Brain microvascular endothelial cell (primary cell): ENCODE measurements around the gene MFSD8.

Experiments
- DNase-seq: peaks from one replicate; pipeline ENCODE4 v3.0.0-alpha.2; 2020
- H3K27ac ChIP-seq: fragments of 250-450 bp; sonication (Bioruptor Pico); 2 replicates; pipeline ENCODE4 v1.5.1; 2020; ENCODE audit warnings: mild to moderate bottlenecking, moderate library complexity
- H3K27me3 ChIP-seq: fragments of 250-450 bp; sonication (Bioruptor Pico); replicated peaks from 2 replicates; pipeline ENCODE4 v1.5.1; 2020; ENCODE audit warnings: mild to moderate bottlenecking
- H3K36me3 ChIP-seq: fragments of 250-450 bp; sonication (Bioruptor Pico); replicated peaks from 2 replicates; pipeline ENCODE4 v1.5.1; 2020; ENCODE audit warnings: mild to moderate bottlenecking
- H3K4me3 ChIP-seq: 2 replicates; pipeline ENCODE4 v1.5.1; 2011; ENCODE audit warnings: low read depth, mild to moderate bottlenecking, control low read depth, low read length, moderate library complexity
- in situ Hi-C: cut with HindIII; loops from 2 replicates; pipeline ENCODE4 v1.10.0; 2017; ENCODE audit warnings: low sequenced_read_pairs, low pct_ligation_motif_present
- TF ChIP-seq, protein P1 (sequence below): IDR thresholded peaks from 2 replicates; pipeline ENCODE4 v1.5.1; 2011; ENCODE audit warnings: low read depth, mild to moderate bottlenecking, moderate library complexity, low read length, control low read depth, inconsistent platforms; ENCODE audit errors: missing control alignments

The MFSD8 gene

DNA sequence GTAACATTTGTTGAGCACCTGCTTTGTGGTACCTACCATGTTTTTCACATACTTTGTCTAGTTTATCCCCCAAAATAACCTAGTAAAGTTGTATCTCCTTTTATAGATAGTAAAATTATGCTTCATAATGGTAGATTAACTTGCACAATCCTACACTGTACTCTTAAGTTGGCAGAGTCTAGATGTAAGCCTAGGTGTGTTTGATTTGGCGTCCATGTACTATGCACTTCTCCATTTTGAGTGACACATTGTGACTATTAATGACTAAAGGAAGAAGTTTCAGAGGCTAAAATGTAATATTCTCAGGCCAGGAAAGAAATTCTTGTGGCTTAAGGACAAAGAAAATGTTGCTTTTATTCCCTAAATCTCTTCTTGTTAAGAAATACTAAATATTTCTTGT, 68.9 kb downstream of the MFSD8 start:
- Histone ChIP-seq H3K27me3 (no peaks in the 10 kb centered on the region), H3K36me3 (no peaks in the 10 kb centered on the region), H3K4me3 (no peak overlapping the region), H3K27ac (no peak overlapping the region)
- in situ Hi-C loops: no loop called here
- no peak for DNase-seq
- TF ChIP-seq, protein P1, sequence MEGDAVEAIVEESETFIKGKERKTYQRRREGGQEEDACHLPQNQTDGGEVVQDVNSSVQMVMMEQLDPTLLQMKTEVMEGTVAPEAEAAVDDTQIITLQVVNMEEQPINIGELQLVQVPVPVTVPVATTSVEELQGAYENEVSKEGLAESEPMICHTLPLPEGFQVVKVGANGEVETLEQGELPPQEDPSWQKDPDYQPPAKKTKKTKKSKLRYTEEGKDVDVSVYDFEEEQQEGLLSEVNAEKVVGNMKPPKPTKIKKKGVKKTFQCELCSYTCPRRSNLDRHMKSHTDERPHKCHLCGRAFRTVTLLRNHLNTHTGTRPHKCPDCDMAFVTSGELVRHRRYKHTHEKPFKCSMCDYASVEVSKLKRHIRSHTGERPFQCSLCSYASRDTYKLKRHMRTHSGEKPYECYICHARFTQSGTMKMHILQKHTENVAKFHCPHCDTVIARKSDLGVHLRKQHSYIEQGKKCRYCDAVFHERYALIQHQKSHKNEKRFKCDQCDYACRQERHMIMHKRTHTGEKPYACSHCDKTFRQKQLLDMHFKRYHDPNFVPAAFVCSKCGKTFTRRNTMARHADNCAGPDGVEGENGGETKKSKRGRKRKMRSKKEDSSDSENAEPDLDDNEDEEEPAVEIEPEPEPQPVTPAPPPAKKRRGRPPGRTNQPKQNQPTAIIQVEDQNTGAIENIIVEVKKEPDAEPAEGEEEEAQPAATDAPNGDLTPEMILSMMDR: no peak

- no peak for DNase-seq
- Histone ChIP-seq H3K27ac (no peak overlapping the region), H3K27me3 (no peaks in the 10 kb centered on the region), H3K36me3 (no peaks in the 10 kb centered on the region), H3K4me3 (no peak overlapping the region)
- in situ Hi-C loops: no loop called here
- TF ChIP-seq, protein P1: no peak
Measured at GRCh38 chr4:127889903-127890302, 75.1 kb downstream of the MFSD8 start.

DNA sequence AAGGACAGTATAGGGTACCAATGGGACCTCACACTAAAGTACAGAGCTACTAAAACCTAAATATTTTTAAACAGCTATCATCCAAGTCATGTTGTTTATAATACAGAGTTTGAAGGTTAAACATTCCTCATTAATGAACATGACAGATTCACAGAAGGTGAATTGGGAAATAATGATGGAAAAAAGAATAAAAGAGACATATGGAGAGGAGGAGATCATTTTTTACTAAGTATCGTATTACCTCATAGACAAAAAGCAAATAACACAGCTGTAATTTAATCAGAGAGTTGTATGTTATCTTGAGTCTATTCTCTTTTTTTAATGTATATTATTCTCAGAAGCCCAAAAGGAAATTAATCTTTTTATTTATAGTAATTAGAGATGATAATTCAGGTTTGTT, 76.4 kb downstream of the MFSD8 start:
- in situ Hi-C loops: no loop called here
- no peaks in the 10 kb centered on the region for H3K36me3 ChIP-seq
- DNase-seq: no peak

GRCh38 chr4:127881563-127881864, 83.5 kb downstream of the MFSD8 start:
- Histone ChIP-seq H3K27ac (no peak overlapping the region), H3K27me3 (no peaks in the 10 kb centered on the region), H3K36me3 (no peaks in the 10 kb centered on the region), H3K4me3 (peak overlapping the region; percentile 95)
- TF ChIP-seq, protein P1: peak; percentile 9
- in situ Hi-C loops: no loop called here
- no peak for DNase-seq

More for the DNA sequence above, 76.4 kb downstream of the MFSD8 start:
- no peak overlapping the region for H3K4me3 ChIP-seq
- TF ChIP-seq, protein P1: no peak
- H3K27me3 ChIP-seq: no peaks in the 10 kb centered on the region
- H3K27ac ChIP-seq: no peak overlapping the region

DNA sequence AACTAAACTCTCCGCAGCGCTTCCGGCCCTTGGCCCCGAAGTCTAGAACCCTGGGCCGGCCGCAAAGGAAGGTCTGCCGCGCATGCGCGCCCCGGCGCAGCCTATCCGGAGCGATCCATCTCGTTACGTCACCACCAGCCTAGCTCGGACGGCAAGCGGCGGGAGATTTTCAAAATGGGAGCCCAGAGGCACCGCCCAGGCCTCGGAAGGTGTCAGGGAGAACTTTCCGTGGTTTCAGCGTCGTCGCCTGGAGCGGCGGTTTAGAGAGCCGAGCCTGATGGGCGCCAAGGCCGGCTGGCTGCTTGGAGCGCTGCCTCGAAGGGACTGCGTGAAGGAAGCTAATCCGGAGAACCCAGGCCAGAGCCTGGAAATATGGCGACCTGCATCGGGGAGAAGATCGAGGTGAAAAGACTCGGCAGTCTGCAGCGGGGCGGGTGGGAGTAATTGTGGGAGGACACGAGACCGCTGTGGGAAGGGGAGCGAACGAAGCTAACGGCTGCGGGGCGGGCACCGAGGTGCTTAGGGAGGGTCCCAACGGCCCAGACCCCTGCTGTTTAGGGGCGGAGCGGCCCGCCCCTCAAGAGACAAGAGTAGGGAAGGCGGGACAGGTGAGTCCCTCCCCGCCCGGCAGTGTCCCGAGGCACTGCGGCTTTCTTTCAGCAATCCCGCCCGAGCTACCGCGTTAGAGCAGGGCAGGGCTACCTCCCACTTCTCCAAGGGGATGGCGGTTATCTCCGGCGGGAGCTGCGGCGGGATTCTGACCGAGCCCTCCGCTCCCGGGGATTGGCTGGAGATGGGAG, 84.0 kb downstream of the MFSD8 start, which contains the start of gene PLK4:
TSS of gene PLK4 (plus strand) at position 131 of the 800 bp plus-strand sequence. CDS start at position 373, 242 bp downstream.
- H3K4me3 ChIP-seq: peak within 1 kb of the TSS; percentile 95
- TF ChIP-seq, protein P1: no peak
- no peaks in the 10 kb centered on the region for H3K36me3 ChIP-seq
- H3K27me3 ChIP-seq: no peaks in the 10 kb centered on the region
- peak within 1 kb of the TSS; percentile 46 for H3K27ac ChIP-seq
- in situ Hi-C loops: no loop called here
- DNase-seq: peak; percentile 95

- no peak for DNase-seq
- H3K27me3 ChIP-seq: no peaks in the 10 kb centered on the region
- no peaks in the 10 kb centered on the region for H3K36me3 ChIP-seq
- TF ChIP-seq, protein P1: no peak
- in situ Hi-C loops: no loop called here
- no peak overlapping the region for H3K4me3 ChIP-seq
- no peak overlapping the region for H3K27ac ChIP-seq
Measured at GRCh38 chr4:127875791-127876190, 89.2 kb downstream of the MFSD8 start.
